ENCODE results near the gene HMGCR.

DNA sequence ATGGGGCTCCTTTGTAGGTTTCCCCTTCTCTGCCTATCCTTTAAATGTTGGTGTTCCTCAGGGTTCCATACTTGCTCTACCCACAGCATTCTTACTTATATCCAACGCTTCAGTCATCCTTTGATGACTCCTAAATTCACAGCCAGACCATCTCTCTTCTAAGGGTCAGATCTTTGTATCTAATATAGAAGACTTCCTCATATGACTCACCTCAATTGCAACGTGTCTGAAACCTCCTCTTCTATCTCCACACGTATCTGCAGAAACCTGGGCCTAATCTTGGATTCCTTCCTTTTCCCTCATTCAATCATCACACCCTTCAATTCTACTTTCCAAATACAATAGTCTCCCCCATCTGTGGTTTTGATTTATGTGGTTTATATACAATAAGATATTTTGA, 68.3 kb downstream of the HMGCR start:
- TF ChIP-seq, protein P1, sequence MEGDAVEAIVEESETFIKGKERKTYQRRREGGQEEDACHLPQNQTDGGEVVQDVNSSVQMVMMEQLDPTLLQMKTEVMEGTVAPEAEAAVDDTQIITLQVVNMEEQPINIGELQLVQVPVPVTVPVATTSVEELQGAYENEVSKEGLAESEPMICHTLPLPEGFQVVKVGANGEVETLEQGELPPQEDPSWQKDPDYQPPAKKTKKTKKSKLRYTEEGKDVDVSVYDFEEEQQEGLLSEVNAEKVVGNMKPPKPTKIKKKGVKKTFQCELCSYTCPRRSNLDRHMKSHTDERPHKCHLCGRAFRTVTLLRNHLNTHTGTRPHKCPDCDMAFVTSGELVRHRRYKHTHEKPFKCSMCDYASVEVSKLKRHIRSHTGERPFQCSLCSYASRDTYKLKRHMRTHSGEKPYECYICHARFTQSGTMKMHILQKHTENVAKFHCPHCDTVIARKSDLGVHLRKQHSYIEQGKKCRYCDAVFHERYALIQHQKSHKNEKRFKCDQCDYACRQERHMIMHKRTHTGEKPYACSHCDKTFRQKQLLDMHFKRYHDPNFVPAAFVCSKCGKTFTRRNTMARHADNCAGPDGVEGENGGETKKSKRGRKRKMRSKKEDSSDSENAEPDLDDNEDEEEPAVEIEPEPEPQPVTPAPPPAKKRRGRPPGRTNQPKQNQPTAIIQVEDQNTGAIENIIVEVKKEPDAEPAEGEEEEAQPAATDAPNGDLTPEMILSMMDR (IDR thresholded peaks at IDR 0.05; ENCODE audit: extremely low read depth in 1 of 2, insufficient read depth in 1 of 2, low read depth in 1 of 2, low read length in 2 of 2) = no peak
- TF ChIP-seq POLR2AphosphoS5 (IDR thresholded peaks at IDR 0.05; ENCODE audit: insufficient read depth, low read depth, low read length) (no peak), POLR2A (IDR thresholded peaks at IDR 0.05; ENCODE audit: low read depth, low read length) (no peak), EZH2 (IDR thresholded peaks at IDR 0.05; ENCODE audit: borderline replicate concordance, low read depth, low read length, severe bottlenecking) (no peak), GATA2 (IDR thresholded peaks at IDR 0.05; ENCODE audit: insufficient read depth, insufficient read length, low read depth, low read length) (no peak), MYC (IDR thresholded peaks at IDR 0.05; ENCODE audit: low read depth, low read length) (no peak)
- TF ChIP-seq, protein P2, sequence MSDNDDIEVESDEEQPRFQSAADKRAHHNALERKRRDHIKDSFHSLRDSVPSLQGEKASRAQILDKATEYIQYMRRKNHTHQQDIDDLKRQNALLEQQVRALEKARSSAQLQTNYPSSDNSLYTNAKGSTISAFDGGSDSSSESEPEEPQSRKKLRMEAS (IDR thresholded peaks at IDR 0.05; ENCODE audit: insufficient read depth, insufficient read length) = no peak

Data from endothelial cell of umbilical vein (primary cell).